Sigmoid colon (tissue), 4 donors: ENCODE measurements around the gene RAB3D.

ENCODE experiments used
- EP300 ChIP-seq, 4 donors: sonication (generic); formaldehyde crosslinking; IDR thresholded peaks; one replicate each; pipeline ENCODE4 v1.6.1; 2017; ENCODE audit warnings: antibody characterized with exemption in 4 of 4
- POLR2A ChIP-seq, 2 donors: fragments of 450-650 bp; IDR thresholded peaks; one replicate each; pipeline ENCODE4 v1.6.1; 2016; ENCODE audit warnings: antibody characterized with exemption in 2 of 2, mild to moderate bottlenecking in 2 of 2, moderate library complexity in 2 of 2
- TF ChIP-seq, protein P1 (sequence below), 4 experiments: fragments of 450-650 bp in 3 of 4; fragments of 200-600 bp in 1 of 4; IDR thresholded peaks; one replicate each; pipeline ENCODE4 v1.5.1; 2016 to 2019; ENCODE audit warnings: antibody characterized with exemption in 4 of 4, mild to moderate bottlenecking in 3 of 4, moderate library complexity in 2 of 4

- TF ChIP-seq POLR2A (IDR thresholded peaks at IDR 0.05) = no peak
- TF ChIP-seq, protein P1, sequence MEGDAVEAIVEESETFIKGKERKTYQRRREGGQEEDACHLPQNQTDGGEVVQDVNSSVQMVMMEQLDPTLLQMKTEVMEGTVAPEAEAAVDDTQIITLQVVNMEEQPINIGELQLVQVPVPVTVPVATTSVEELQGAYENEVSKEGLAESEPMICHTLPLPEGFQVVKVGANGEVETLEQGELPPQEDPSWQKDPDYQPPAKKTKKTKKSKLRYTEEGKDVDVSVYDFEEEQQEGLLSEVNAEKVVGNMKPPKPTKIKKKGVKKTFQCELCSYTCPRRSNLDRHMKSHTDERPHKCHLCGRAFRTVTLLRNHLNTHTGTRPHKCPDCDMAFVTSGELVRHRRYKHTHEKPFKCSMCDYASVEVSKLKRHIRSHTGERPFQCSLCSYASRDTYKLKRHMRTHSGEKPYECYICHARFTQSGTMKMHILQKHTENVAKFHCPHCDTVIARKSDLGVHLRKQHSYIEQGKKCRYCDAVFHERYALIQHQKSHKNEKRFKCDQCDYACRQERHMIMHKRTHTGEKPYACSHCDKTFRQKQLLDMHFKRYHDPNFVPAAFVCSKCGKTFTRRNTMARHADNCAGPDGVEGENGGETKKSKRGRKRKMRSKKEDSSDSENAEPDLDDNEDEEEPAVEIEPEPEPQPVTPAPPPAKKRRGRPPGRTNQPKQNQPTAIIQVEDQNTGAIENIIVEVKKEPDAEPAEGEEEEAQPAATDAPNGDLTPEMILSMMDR (IDR thresholded peaks at IDR 0.05) = no peak
- no peak for TF ChIP-seq EP300 (IDR thresholded peaks at IDR 0.05)
Observed at GRCh38 chr19:11337080-11337479, 2.4 kb downstream of the RAB3D start.
